Measurements from ENCODE around the gene RAET1E. TPM values are rescaled to one million over a fixed set of nuclear protein-coding genes. Genes with fewer than 3 reads are reported as not detected.

The RAET1E gene
- polyA plus RNA-seq, 1 donor: 0.82 TPM

DNA sequence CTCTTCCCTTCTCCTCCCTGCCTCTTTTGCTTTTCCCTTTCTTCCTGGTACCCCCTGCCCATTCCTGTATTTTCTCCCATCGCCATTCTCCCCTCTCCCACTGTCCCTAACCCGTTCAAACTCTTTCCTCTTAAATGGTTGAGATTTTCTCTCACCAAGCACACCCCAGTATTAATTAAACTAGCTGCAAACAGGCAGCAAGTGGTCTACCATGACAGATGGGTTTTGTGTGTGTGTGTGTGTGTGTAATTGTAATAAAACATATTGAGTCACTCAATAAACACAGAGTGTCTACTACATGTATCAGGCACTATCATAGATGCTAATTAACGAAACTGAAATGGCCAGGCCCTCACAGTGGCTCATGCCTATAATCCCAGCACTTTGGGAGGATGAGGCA, 6.7 kb downstream of the RAET1E start:
- no peak for DNase-seq (ENCODE audit: low read depth)

DNA sequence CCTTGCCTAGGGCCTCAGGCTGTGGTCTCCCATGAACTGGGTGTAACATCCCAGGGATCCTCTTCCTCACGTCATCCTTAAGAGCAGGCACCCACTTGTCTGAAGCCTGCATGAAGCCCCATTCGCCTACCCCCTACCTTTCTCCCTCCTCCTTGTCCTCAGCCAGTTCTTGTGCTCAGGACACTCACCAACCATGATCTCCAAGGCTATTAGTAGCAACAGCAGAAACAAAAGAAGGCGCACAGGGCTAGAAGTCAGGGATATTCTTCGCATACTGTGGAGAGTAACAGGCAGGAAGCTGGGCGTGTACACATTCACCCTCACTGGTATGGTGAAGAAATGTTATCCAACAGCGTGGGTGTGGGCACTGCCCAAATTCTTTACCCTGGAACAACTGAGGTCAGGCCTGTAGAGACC, 7.3 kb downstream of the RAET1E start:
- DNase-seq (ENCODE audit: low read depth): no peak

DNA sequence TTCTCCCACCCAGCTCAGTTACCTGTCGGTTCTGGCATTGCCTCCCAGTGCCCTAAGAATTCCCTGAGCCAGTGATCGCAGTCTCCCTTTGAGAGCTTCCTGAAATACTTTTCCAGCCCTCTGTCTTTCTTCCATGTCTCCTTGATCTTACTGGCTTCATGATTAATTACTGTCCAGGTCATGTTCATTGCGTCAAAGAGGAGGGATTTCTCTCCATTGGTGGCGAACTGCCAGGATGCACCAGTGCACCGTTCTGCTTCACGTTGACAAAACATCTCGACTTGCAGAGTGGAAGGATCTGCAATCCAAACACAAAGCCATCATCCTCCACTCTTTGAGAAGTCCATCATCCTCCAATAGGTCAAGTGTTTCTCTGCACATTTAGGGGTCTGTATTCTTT, 8.6 kb downstream of the RAET1E start:
- no peak for DNase-seq (ENCODE audit: low read depth)

DNA sequence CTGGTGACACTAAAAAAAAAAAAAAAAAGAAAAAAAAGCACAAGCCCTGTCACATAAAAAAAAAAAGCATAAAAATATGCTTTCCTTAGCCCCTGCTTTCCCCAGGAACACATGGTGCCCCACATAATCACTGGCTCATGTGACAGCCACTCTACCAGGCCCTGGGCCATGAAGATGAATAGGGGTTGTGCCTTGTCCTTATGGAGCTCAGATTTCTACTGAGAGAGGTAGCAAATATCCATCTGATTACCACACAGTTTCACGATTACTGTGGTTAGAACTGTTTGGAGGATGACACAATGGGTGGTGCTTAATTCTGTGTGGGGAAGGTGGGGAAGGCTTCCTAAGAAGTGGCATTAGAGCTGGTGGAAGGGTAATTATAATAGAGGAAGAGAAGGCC, 9.3 kb downstream of the RAET1E start:
- no peak for DNase-seq (ENCODE audit: low read depth)

DNA sequence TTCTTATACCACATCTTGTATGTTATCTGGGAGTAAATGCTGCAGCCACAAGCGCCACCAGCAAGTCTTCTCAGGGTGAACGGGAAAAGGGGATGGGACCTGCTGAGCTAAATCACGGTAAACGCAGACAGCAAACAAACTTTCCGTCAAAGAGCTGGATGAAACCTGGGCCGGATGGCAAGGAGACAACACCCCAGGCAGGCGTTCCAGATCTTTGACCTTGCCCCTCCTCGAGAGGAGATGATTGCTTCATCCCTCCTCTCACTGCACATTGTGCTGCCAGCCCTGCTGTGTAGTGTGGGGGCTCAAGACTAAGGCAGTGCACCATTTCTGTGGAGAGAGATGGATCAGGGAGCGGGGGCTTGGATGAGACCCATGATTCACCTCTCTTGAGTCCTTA, 9.8 kb downstream of the RAET1E start:
- DNase-seq (ENCODE audit: low read depth): no peak

DNA sequence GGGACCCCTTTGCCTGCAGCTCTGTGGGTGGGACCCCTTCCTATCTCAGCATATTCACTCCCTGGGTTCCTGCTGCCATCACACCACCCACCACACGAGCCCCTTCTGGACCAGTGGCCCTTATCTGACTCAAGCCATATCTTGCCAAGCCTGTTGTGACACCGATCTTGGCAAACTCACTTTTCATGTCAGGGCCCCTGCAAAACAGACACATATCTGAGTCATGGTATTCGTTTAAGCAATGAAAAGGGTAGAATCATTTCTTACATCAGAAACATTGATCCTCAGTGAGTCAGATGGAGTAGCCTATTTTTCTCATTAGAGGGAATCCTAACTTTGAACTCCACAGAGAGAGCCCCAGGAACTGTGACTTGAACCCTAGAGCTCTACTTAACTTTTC, 10.6 kb downstream of the RAET1E start:
- no peak for DNase-seq (ENCODE audit: low read depth)

DNA sequence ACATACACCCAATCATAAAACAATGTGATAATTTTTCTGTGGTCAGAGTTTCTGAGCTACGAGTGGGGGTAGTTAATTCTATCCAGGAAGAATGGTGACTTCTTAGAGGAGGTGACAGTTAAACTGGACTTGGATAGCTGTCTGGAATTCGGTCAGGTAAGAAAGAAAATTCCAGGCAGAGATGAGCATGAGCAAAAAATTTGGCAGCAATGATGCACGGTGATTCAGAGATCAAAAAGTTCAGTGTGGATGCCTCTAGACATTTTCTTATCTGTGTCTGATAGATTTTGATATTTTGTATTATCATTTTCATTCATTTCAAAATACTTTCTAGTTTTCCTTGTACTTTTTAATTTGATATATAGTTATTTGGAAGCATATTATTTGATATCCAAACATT, 12.0 kb downstream of the RAET1E start:
- DNase-seq (ENCODE audit: low read depth): no peak

DNA sequence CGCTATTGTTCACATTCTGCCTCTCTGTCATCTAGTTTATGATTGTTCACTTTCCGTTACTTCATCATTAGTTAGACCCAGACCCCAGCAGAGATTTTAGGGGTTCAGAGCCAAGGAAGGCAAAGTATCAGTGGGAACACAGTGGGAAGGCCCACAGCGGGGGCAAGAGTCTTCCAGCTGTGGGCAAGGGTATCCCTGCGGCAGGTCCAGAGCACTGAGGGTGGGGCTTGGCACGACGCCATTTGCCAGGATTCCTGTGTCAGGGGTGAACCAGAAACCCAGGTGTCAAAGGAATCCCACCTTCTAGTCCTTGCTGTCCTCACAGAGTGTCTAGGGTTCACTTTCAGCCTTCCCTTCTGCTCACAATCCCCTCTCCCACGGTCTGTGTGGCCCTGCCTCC, 13.3 kb downstream of the RAET1E start:
- DNase-seq (ENCODE audit: low read depth): no peak

DNA sequence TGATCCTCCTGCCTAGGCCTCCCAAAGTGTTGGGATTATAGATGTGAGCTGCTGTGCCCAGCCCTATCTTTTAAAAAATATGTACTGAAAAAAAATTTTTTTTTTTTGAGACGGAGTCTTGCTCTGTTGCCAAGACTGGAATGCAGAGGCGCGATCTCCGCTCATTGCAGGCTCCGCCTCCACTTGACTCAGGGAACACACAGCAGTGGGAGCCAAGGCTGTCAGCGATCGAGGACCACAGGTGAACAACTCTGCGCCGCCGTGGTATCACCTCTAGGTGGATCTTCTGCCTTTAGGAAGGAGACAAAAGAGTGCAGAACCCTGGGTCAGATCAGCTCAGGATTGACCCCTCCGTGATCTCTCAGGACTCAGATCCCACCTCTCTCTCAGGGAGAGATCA, 13.7 kb downstream of the RAET1E start:
- no peak for DNase-seq (ENCODE audit: low read depth)

DNA sequence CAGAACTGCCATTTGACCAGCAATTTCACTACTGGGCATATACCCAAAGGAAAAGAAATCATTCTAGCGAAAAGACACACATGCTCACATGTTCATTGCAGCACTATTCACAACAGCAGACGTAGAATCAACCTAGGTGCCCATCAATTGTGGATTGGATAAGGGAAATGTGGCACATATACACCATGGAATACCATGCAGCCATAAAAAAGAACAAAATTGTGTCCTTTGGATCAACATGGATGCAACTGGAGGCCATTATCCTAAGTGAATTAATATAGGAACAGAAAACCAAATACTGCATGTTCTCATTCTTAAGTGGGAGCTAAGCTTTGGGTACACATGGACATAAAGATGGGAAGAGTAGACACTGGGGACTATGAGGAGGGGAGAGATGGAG, 16.1 kb downstream of the RAET1E start:
- DNase-seq (ENCODE audit: low read depth): no peak

DNA sequence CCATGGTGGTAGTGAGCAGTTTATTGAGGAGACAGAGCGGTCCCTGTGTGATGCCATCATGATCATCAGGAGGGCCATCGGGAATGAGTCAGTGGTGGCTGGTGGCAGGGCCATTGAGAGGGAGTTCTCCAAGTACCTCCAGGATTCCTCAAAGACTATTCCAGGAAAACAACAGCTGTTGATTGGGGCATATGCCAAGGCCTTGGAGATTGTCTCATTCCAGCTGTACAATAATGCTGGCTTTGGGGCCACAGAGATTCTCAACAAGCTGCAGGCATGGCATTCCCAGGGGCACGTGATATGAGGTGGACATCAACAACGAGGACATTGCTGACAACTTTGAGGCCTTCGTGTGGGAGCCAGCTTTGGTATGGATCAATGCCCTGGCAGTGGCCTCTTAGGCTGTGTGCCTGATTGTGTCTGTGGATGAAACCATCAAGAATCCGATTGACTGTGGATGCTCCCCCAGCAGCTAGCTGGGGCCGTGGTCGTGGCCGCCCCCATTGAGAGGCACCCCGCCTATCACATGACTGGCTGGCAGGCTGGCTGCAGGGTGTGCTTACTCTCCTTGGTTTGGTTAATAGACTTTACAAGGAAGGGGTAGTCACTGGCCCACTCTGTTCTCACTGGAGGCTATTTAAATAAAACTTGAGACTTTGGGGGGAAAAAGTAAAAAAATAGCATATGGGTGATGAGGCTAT, 16.7 kb downstream of the RAET1E start:
- DNase-seq (ENCODE audit: low read depth): no peak

DNA sequence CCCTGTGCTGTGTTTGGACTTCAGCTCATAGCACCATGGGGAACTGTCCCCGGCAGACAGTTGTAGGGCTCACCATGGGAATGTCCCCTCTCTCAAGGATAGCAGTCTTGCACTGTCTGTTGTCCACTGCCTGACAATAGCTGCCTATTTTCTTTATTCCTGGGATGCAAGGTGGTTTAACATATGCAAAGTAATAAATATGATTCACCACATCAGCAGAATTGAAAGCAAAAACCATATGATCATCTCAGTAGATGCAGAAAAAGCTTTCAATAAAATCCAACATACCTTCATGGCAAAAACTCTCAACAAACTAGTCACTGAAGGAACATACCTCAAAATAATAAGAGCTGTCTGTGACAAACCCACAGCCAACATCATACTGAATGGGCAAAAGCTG, 20.3 kb downstream of the RAET1E start:
- DNase-seq (ENCODE audit: low read depth): no peak

DNA sequence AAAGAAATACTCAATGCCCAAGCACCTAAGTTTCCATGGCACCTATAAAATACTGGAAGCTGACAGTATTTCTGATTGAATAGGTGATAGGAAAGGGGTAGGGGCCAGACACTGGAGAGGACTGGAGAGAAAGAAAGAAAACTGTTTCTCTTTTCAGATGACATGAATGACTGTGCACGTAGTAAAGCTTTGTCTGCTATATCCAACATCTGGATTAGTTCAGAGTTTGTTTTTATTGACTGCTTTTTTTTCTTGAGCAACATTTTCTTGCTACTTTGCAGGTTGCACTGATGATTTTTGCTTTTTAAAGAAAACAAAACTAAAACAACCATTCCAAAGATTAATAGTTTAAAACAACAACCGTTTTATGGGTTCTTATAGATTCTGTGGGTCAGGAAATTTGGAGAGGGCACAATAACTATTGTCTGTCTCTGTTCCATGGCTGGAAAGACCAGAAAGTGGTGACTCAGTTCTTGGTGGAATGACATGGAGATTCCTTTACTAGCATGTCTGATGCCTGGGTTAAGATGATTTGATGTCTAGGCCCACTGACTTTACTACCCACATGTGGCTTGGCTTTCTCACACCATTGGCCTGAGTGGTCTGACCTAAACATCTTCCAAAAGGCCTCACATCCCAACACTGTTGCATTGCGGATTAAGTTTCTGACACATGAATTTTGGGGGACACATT, 21.5 kb downstream of the RAET1E start:
- DNase-seq (ENCODE audit: low read depth): no peak

DNA sequence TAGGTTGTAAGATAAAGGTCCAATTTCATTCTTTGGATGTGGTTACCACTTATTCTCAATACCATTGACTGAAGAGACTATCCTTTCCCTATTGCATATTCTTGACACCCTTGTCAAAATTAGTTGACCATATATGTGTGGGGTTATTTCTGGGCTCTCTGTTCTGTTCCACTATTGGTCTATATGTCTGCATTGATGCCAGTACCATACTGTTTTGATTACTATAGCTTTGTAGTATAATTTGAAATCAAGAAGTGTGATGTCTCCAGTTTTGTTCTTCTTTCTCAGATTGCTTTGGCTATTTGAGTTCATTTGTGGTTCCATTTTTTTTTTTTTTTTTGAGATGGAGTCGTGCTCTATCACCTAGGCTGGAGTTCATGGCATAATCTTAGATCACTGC, 25.7 kb downstream of the RAET1E start:
- no peak for DNase-seq (ENCODE audit: low read depth)

DNA sequence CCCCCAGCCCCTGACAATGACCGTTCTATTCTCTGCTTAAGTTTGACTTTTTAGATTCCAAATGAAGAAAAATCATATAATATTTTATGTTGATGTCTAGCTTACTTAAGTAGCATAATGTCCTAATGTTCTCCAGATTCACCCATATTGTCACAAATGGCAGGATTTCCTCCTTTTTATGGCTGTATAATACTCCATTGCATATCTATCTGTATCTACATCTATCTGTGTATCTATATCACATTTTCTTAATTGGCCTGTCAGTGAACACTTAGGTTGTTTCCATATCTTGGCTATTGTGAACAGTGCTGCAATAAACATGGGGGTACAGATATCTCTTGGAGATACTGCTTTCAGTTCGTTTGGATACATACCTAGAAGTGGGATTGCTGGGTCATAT, 26.7 kb downstream of the RAET1E start:
- DNase-seq (ENCODE audit: low read depth): no peak

DNA sequence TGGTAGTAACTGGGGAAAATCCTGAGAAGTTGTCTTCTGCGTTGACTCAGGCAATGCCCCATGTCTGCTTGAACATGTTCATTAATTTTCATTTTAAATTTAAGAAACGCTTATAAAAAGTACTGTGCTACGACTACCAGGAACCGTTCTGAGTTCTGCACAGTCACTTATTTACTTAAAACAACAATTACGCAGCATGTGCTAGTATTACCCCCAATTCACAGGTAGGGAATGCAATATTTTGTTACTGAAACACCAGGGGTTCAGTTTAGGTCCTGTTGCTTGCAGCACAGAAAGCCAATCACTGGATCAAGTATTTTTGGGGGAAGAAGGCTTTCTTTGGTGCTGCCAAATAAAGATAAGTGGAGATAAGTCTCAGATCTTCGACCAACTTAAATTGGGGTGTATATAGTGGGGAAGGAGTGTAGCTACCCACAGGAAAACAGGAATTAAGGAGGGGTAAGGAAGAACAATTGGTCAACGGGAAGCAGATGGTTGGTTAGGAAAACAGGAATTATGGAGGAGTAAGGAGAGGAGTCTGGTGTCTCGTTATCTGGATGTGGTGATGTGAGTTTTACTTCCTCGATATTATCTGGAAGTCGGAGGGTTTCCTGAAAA, 28.5 kb downstream of the RAET1E start:
- DNase-seq (ENCODE audit: low read depth): no peak

DNA sequence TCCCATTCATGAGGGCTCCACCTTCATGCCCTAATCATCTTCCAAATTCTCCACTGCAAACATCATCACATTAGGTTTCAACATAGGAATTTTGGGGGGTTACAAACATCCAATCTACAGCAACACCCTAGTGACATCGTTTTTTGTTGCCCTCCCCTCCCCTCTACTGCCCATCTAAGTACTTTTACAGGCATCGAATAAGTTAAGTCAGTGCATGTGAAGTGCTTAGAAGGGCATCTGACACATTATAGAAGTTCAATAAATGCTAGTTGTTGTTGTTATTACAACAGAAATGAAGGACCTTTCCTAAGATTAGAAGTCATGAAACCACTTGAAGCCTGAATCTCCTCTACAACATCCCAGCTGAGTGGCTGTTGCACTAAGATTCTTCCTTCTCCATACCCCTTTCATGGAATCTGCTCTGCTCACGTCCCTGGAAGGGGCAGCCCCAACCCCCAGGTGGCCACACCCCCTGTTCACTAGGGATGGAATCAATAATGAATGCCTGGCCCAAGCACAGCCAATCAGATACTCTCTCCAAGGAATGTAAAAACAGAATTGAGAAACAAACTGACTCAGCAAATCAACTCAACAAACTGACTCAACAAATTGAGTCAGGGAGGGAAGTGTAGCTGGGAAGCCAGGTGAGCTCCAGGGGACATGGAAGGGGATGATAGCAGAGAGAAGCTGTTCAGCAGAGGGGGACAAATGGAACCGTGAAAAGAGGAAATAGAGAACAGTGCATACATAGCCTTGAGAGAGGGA, 29.9 kb downstream of the RAET1E start:
- no peak for DNase-seq (ENCODE audit: low read depth)

DNA sequence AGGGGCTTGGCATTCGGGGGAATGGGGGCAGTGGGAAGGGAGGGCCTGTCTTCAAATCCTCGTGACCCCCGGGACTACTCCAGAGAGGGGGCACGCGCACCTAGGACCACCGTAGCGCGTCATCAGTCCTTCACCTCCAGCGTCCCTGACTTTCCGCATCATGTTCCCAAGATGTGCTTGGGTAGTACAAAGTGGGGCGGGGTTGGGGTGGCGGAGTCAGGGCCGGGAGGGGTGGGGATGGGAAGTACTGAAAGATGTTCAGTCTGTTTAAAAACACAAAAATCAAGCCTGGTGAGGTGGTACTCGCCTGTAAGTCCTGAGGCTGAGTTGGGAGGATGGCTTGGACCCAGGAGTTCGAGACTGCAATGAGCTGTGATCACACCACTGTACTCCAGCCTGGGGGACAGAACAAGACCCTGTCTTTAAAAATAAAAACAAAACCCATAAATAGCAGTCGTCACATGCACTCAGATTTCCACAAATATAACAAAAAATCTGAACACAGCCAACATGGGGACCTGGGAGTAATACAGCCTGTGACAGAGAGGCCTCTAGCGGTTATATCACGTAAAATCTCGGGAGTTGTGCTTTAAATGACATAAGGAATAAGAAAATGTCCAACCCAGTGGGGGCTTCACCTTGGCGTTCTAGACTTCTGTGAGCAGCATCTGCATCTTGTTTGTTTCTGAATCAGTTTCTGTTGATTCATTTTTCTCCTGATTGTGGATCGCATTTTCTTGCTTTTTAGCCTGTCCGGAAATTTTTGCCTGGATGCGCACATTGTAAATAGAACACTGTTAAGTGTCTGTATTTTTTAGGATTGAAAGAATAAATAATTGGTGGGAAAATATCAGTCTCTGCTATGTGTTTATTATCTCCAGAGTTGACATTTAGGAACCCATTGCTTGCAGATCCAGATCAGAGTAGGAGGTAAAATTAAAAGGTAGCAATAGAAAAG, 33.1 kb downstream of the RAET1E start:
- no peak for DNase-seq (ENCODE audit: low read depth)

DNA sequence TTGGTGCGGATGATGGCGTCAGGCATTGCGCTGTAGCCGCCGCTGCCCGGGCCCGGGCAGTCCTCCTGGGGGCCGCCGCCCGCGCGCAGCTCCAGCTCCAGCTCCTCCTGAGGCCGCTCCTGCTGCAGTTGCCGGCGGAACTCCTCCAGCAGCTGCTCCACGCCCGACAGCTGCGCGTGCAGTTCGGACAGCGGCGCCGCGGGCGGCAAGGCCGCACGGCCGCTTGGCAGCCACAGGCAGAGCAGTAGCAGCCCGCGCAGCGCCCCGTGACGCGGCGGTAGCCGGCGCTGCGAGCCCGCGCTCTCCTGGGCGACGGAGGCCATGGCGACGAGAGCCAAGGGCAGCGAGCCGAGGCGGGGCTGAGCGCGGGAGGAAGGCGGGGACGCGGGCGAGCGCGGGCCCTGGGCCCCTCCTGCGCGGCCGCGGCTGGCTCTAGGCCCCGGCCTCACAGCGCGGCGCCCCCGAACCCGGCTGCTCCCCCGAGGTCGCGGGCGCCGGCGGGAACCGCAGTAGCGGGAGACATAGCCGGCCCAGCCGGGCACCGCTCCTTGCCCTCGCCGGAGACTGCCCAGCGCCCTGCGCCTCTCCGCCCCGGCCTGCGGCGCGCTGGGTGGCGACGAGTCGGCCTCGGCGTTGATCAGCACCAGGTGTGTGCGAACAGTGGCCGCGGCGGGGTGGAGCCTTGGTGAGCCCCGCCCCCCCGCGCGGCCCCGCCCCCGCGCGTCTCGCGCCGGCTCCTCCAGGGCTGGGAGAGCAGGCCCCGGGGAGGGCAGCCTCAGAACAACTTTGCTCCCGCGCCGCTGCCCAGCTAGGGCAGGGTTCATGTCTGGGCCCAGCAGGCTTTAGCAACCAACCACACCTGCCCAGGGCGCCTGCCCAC, 34.0 kb downstream of the RAET1E start, which contains the start of gene LRP11:
Gene LRP11, minus strand, starts transcription at position 662 of the 880 bp plus-strand sequence. Its CDS starts 339 bp downstream, at position 323.
- no peak for DNase-seq (ENCODE audit: low read depth)
